K562 (cell line): ENCODE results near the gene TPR. TPM values are rescaled to one million over a fixed set of nuclear protein-coding genes. Genes with fewer than 3 reads are reported as not detected.

Source experiments
- ATAC-seq: fragments of 200-7000 bp; cut with Tn5 transposase; 3 replicates; pipeline ENCODE4 v1.9.1; 2020; ENCODE audit warnings: moderate library complexity
- BruUV-seq: library from RNA; stranded (reverse); fragments of 400-500 nt; replicated peaks from 2 replicates; lab custom pipeline; 2021; lab: Mats Ljungman, UMichigan
- CTCF ChIA-PET: fragments of 300-600 bp; formaldehyde crosslinking; extraction: SDS; loops from one replicate; lab custom pipeline; 2021; ENCODE audit warnings: low intra/inter-chr PET ratio; lab: Yijun Ruan, JAX
- POLR2A ChIA-PET: fragments of 300-600, 350-650 bp; sonication (Branson Sonifier 250); formaldehyde crosslinking; extraction: SDS; loops from one replicate; lab custom pipeline; 2021; ENCODE audit warnings: antibody characterized with exemption, inconsistent platforms; lab: Yijun Ruan, JAX
- DNase-seq, 4 experiments: peaks; one replicate each; pipeline versions ENCODE4 v3.0.0 to v3.0.0-alpha.2; 2011 to 2018; ENCODE audit warnings: low spot score in 3 of 4, mixed read lengths in 3 of 4; ENCODE audit errors: extremely low read depth in 1 of 4
- FAIRE-seq: peaks from 2 replicates; lab custom pipeline; 2011; peaks lifted over from hg19 to GRCh38; lab: Jason Lieb, UNC
- H2AFZ ChIP-seq: 2 replicates; pipeline ENCODE4 v1.6.0; 2011; ENCODE audit warnings: low read depth, low read length, control low read depth, inconsistent platforms
- H3K27ac ChIP-seq: fragments of 200-600 bp; 3 replicates; pipeline ENCODE4 v1.8.0; 2011; ENCODE audit warnings: low read depth, mild to moderate bottlenecking, control low read depth, inconsistent platforms, low read length, moderate library complexity, mixed read lengths; ENCODE audit errors: extremely low read depth
- H3K27me3 ChIP-seq, 2 experiments: fragments of 300-600 bp in 1 of 2; 2 replicates in 1 of 2; 3 replicates in 1 of 2; pipeline versions ENCODE4 v1.6.0 to v1.8.0; 2011; ENCODE audit warnings: inconsistent platforms in 2 of 2, low read length in 2 of 2, mild to moderate bottlenecking in 1 of 2, mixed read lengths in 1 of 2, moderate library complexity in 1 of 2; ENCODE audit not compliant: control insufficient read depth in 2 of 2, insufficient read depth in 2 of 2
- H3K36me3 ChIP-seq: fragments of 300-600 bp; 3 replicates; pipeline ENCODE4 v1.8.0; 2011; ENCODE audit warnings: mild to moderate bottlenecking, low read length, inconsistent platforms; ENCODE audit not compliant: control insufficient read depth, insufficient read depth
- H3K4me1 ChIP-seq, 2 experiments: fragments of 200-600 bp in 1 of 2; replicated peaks in 1 of 2; 2 replicates in 1 of 2; 3 replicates in 1 of 2; pipeline versions ENCODE4 v1.5.1 to v1.8.0; 2011; ENCODE audit warnings: inconsistent platforms in 2 of 2, low read length in 2 of 2, mild to moderate bottlenecking in 1 of 2, mixed read lengths in 1 of 2, moderate library complexity in 1 of 2; ENCODE audit not compliant: control insufficient read depth in 2 of 2, insufficient read depth in 2 of 2
- H3K4me2 ChIP-seq: 2 replicates; pipeline ENCODE4 v1.6.1; 2011; ENCODE audit warnings: low read length, control low read depth, inconsistent platforms, mixed read lengths; ENCODE audit not compliant: insufficient read depth
- H3K4me3 ChIP-seq: fragments of 200-600 bp; sonication (generic), shearing (Covaris generic); 2 replicates; pipeline ENCODE4 v1.5.1; 2016; ENCODE audit warnings: control low read depth, inconsistent platforms
- H3K79me2 ChIP-seq: fragments of 200-600 bp; 3 replicates; pipeline ENCODE4 v1.8.0; 2011; ENCODE audit warnings: low read length, inconsistent platforms; ENCODE audit not compliant: control insufficient read depth, insufficient read depth
- H3K9ac ChIP-seq, 2 experiments: 2 replicates each; pipeline versions ENCODE4 v1.6.0 to v1.6.1; 2011; ENCODE audit warnings: low read depth in 2 of 2, low read length in 2 of 2, control low read depth in 1 of 2, inconsistent platforms in 1 of 2, mild to moderate bottlenecking in 1 of 2, mixed read lengths in 1 of 2; ENCODE audit not compliant: insufficient read depth in 1 of 2
- H3K9me1 ChIP-seq: one replicate; pipeline ENCODE4 v1.6.0; 2011; ENCODE audit warnings: inconsistent platforms, mild to moderate bottlenecking, low read length, moderate library complexity; ENCODE audit not compliant: control insufficient read depth, insufficient read depth
- H3K9me3 ChIP-seq: replicated peaks from 2 replicates; pipeline ENCODE4 v1.5.1; 2011; ENCODE audit warnings: low read depth, low read length, inconsistent platforms; ENCODE audit not compliant: control insufficient read depth, insufficient read depth
- H4K20me1 ChIP-seq: replicated peaks from 2 replicates; pipeline ENCODE4 v1.6.1; 2011; ENCODE audit warnings: low read length, inconsistent platforms, mixed read lengths; ENCODE audit not compliant: control insufficient read depth, insufficient read depth
- GATAD2A ChIP-seq: fragments of 450-650 bp; IDR thresholded peaks from 2 replicates; pipeline ENCODE4 v1.6.1; 2017
- LCOR ChIP-seq: sonication (generic); formaldehyde crosslinking; IDR thresholded peaks from 2 replicates; pipeline ENCODE4 v1.8.0; 2022; ENCODE audit warnings: mild to moderate bottlenecking, missing genetic modification reagents
- MTF1 ChIP-seq: fragments of 250-450 bp; sonication (Bioruptor Pico); IDR thresholded peaks from 2 replicates; pipeline ENCODE4 v1.9.0; 2021; ENCODE audit warnings: moderate library complexity, mild to moderate bottlenecking, inconsistent platforms, borderline replicate concordance
- PURB ChIP-seq: sonication (generic); formaldehyde crosslinking; IDR thresholded peaks from 2 replicates; pipeline ENCODE4 v1.9.0; 2021; ENCODE audit warnings: low read depth, mild to moderate bottlenecking, missing genetic modification reagents
- SMARCA4 ChIP-seq: fragments of 450-650 bp; IDR thresholded peaks from 2 replicates; pipeline ENCODE4 v1.6.1; 2016
- ZBTB8A ChIP-seq: fragments of 450-650 bp; IDR thresholded peaks from 2 replicates; pipeline ENCODE4 v1.6.1; 2018; ENCODE audit warnings: mild to moderate bottlenecking, moderate library complexity; ENCODE audit not compliant: partially characterized antibody
- whole genome bisulfite sequencing: fragments of 100-300 bp; shearing (Covaris generic); methylation state at CpG from one replicate; pipeline ENCODE4 v1.1.6; 2016; ENCODE audit warnings: low coverage, mixed read lengths; ENCODE audit not compliant: insufficient coverage; ENCODE audit errors: missing lambda C conversion rate; 5-methylcytosine and 5-hydroxymethylcytosine counted together
- in situ Hi-C: fragments of 300-500 bp; cut with MboI; formaldehyde crosslinking; loops from 4 replicates; pipeline ENCODE4 v1.15.0; 2018; ENCODE audit warnings: inconsistent platforms, mixed read lengths
- intact Hi-C: fragments of 100-400 bp; cut with micrococcal nuclease; formaldehyde crosslinking; loops from 2 replicates; pipeline ENCODE4 v1.14.2; 2022
- polyA plus RNA-seq, 8 experiments: library from polyadenylated mRNA; depleted of rRNA in 4 of 8; stranded (reverse) in 5 of 8; unstranded in 3 of 8; fragments of >200 nt; fragmentation: Nextera tagmentation in 2 of 8; fragmentation: Illumina TruSeq in 1 of 8; extraction: Ambion mirVana in 2 of 8; extraction: Trizol in 1 of 8; gene quantifications; 2 replicates each; pipeline versions ENCODE4 v1.2.1 to v1.2.3, GENCODE V29; 2011 to 2014; ENCODE audit warnings: inconsistent platforms in 1 of 8, missing spikeins in 1 of 8
- total RNA-seq, 7 experiments: library from RNA; depleted of rRNA in 6 of 7; stranded (reverse); fragments of >200 nt in 6 of 7; fragmentation: Illumina TruSeq in 2 of 7; extraction: Trizol in 2 of 7; gene quantifications; 2 replicates each; pipeline versions ENCODE4 v1.2.1 to v1.2.3, GENCODE V29; 2011 to 2021; ENCODE audit warnings: low replicate concordance in 1 of 7
- TF ChIP-seq, protein P1 (sequence below): fragments of 250-450 bp; sonication (Bioruptor Pico); IDR thresholded peaks from 2 replicates; pipeline ENCODE4 v1.5.0; 2020; ENCODE audit warnings: mild to moderate bottlenecking, borderline replicate concordance
- TF ChIP-seq, protein P2 (sequence below): fragments of 250-450 bp; sonication (Bioruptor Pico); IDR thresholded peaks from 2 replicates; pipeline ENCODE4 v1.8.0; 2021; ENCODE audit warnings: moderate library complexity, mild to moderate bottlenecking, inconsistent platforms
- TF ChIP-seq, protein P3 (sequence below), 2 experiments: fragments of 450-650 bp; IDR thresholded peaks; 2 replicates each; pipeline ENCODE4 v1.6.1; 2018; ENCODE audit warnings: mild to moderate bottlenecking in 2 of 2, low read depth in 1 of 2; ENCODE audit not compliant: partially characterized antibody in 2 of 2

TPR gene
- total and polyA plus RNA-seq, 9 of the 15 experiments (the other 6 are each of a cell fraction or from before 2014, with no cell fraction given) = 48.5 to 167 (median 138) TPM

DNA sequence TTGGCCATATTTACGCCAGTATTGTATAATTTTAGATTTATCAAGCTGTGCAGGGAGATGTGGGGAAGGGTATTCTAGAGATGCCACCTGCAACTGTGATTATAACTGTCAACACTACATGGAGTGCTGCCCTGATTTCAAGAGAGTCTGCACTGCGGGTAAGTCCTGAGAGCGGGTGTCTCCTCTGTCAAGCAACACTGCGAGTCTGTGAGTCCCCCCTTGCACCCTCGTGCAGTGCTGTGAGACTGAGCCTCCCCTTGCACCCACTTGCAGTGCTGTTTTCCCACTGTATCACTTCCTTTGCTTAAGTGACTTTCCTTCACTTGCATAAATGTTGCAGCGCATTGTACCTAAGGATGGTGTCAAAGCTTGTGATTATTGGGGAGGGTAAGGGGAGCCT is 75.0 kb downstream of the TPR start:
- no peaks in the 10 kb centered on the region for H3K79me2 ChIP-seq
- H3K27ac ChIP-seq = no peak overlapping the region
- no peak; the same call in 2 of the 3 replicates for ATAC-seq
- H3K4me3 ChIP-seq = no peak overlapping the region
- no peak overlapping the region for H2AFZ ChIP-seq
- no peak for FAIRE-seq
- H3K27me3 ChIP-seq = peaks cover 11% of the 10 kb centered on the region in 2 experiments; a peak in 4 of 5 replicates
- in situ Hi-C loops = no loop called here
- H3K9me3 ChIP-seq = no peaks in the 10 kb centered on the region
- no peak overlapping the region for H3K4me2 ChIP-seq
- POLR2A ChIA-PET = no interaction called here
- intact Hi-C loops = loop anchor here (5.0 kb wide), 1 partner anchor 687 kb away; no protein-coding TSS in a partner anchor
- under 1% methylated on average over 6 of the region's 6 CpGs for WGBS
- CTCF ChIA-PET = no interaction called here
- no peaks in the 10 kb centered on the region for H3K36me3 ChIP-seq
- no peaks in the 10 kb centered on the region for H3K4me1 ChIP-seq
- no TSS peak for BruUV-seq
- no peaks in the 10 kb centered on the region for H4K20me1 ChIP-seq
- H3K9me1 ChIP-seq = no peaks in the 10 kb centered on the region
- no peak for DNase-seq
- H3K9ac ChIP-seq = no peak overlapping the region
- TF ChIP-seq SMARCA4 = no peak
- TF ChIP-seq LCOR = no peak
- TF ChIP-seq MTF1 (CRISPR knock-in tag) = no peak
- no peak for TF ChIP-seq ZBTB8A
- TF ChIP-seq, protein P1, sequence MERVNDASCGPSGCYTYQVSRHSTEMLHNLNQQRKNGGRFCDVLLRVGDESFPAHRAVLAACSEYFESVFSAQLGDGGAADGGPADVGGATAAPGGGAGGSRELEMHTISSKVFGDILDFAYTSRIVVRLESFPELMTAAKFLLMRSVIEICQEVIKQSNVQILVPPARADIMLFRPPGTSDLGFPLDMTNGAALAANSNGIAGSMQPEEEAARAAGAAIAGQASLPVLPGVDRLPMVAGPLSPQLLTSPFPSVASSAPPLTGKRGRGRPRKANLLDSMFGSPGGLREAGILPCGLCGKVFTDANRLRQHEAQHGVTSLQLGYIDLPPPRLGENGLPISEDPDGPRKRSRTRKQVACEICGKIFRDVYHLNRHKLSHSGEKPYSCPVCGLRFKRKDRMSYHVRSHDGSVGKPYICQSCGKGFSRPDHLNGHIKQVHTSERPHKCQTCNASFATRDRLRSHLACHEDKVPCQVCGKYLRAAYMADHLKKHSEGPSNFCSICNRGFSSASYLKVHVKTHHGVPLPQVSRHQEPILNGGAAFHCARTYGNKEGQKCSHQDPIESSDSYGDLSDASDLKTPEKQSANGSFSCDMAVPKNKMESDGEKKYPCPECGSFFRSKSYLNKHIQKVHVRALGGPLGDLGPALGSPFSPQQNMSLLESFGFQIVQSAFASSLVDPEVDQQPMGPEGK (CRISPR knock-in tag) = no peak
- no peak for TF ChIP-seq GATAD2A
- TF ChIP-seq PURB (CRISPR knock-in tag) = no peak
- TF ChIP-seq, protein P2, sequence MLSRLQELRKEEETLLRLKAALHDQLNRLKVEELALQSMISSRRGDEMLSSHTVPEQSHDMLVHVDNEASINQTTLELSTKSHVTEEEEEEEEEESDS (CRISPR knock-in tag) = no peak
- TF ChIP-seq, protein P3, sequence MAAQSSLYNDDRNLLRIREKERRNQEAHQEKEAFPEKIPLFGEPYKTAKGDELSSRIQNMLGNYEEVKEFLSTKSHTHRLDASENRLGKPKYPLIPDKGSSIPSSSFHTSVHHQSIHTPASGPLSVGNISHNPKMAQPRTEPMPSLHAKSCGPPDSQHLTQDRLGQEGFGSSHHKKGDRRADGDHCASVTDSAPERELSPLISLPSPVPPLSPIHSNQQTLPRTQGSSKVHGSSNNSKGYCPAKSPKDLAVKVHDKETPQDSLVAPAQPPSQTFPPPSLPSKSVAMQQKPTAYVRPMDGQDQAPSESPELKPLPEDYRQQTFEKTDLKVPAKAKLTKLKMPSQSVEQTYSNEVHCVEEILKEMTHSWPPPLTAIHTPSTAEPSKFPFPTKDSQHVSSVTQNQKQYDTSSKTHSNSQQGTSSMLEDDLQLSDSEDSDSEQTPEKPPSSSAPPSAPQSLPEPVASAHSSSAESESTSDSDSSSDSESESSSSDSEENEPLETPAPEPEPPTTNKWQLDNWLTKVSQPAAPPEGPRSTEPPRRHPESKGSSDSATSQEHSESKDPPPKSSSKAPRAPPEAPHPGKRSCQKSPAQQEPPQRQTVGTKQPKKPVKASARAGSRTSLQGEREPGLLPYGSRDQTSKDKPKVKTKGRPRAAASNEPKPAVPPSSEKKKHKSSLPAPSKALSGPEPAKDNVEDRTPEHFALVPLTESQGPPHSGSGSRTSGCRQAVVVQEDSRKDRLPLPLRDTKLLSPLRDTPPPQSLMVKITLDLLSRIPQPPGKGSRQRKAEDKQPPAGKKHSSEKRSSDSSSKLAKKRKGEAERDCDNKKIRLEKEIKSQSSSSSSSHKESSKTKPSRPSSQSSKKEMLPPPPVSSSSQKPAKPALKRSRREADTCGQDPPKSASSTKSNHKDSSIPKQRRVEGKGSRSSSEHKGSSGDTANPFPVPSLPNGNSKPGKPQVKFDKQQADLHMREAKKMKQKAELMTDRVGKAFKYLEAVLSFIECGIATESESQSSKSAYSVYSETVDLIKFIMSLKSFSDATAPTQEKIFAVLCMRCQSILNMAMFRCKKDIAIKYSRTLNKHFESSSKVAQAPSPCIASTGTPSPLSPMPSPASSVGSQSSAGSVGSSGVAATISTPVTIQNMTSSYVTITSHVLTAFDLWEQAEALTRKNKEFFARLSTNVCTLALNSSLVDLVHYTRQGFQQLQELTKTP (IDR thresholded peaks at IDR 0.05; ENCODE audit: low read depth in 1 of 2, partially characterized antibody in 2 of 2) = no peak
